T-cell (primary cell): ENCODE data around the gene VPS13D. TPM values are rescaled to one million over a fixed set of nuclear protein-coding genes. Genes with fewer than 3 reads are reported as not detected.

Experiments
- ATAC-seq, 4 experiments: fragments of 200-7000 bp in 3 of 4; fragments of 150-1000 bp in 1 of 4; cut with Tn5 transposase; replicated peaks in 1 of 4; 1 replicate in 3 of 4; 2 replicates in 1 of 4; pipeline ENCODE4 v1.10.0; 2021; ENCODE audit warnings: moderate library complexity in 3 of 4, mild to moderate bottlenecking in 2 of 4, moderate number of reproducible peaks in 1 of 4
- CTCF ChIA-PET, 2 donors: fragments of 300-600 bp; sonication (Branson Sonifier 250); formaldehyde crosslinking; loops; one replicate each; lab custom pipeline; 2022; ENCODE audit warnings: antibody characterized with exemption in 2 of 2; lab: Charles Lee
- POLR2A ChIA-PET, 2 donors: fragments of 300-600 bp; sonication (Branson Sonifier 250); formaldehyde crosslinking; loops; one replicate each; lab custom pipeline; 2022; ENCODE audit warnings: antibody characterized with exemption in 2 of 2; lab: Charles Lee
- DNase-seq, 35 experiments: peaks; one replicate each; pipeline versions ENCODE4 v3.0.0 to v3.0.0-alpha.2; 2013 to 2023
- H3K27ac ChIP-seq: one replicate; pipeline ENCODE4 v1.5.1; 2013; ENCODE audit warnings: low read length
- H3K27me3 ChIP-seq, 2 experiments: replicated peaks in 1 of 2; 1 replicate in 1 of 2; 2 replicates in 1 of 2; pipeline versions ENCODE4 v1.6.1 to v1.7.0; 2013; ENCODE audit warnings: low read length in 1 of 2, mixed read lengths in 1 of 2; ENCODE audit not compliant: control insufficient read depth in 2 of 2, insufficient read depth in 2 of 2; ENCODE audit errors: extremely low read depth in 1 of 2
- H3K36me3 ChIP-seq, 2 donors: 1 replicate in 1 of 2; 2 replicates in 1 of 2; pipeline versions ENCODE4 v1.6.1 to v1.7.0; 2013; ENCODE audit warnings: low read length in 1 of 2; ENCODE audit not compliant: control insufficient read depth in 2 of 2, insufficient read depth in 1 of 2; ENCODE audit errors: extremely low read depth in 1 of 2
- H3K4me1 ChIP-seq, 2 experiments: 1 replicate in 1 of 2; 2 replicates in 1 of 2; pipeline versions ENCODE4 v1.6.1 to v1.7.0; 2013; ENCODE audit warnings: low read length in 2 of 2, mixed read lengths in 1 of 2; ENCODE audit not compliant: insufficient read depth in 2 of 2, control insufficient read depth in 1 of 2; ENCODE audit errors: extremely low read depth in 1 of 2
- H3K4me3 ChIP-seq, 2 donors: 1 replicate in 1 of 2; 2 replicates in 1 of 2; pipeline versions ENCODE4 v1.5.1 to v1.7.0; 2013; ENCODE audit warnings: mild to moderate bottlenecking in 2 of 2, low read length in 1 of 2, moderate library complexity in 1 of 2; ENCODE audit not compliant: control insufficient read depth in 1 of 2; ENCODE audit errors: extremely low read depth in 1 of 2
- H3K9me3 ChIP-seq: 2 replicates; pipeline ENCODE4 v1.7.0; 2013
- H3K27ac Mint-ChIP-seq, 2 donors: one replicate each; pipeline ENCODE4 v1.8.0; 2020 to 2021; ENCODE audit warnings: mild to moderate bottlenecking in 2 of 2, mixed read lengths in 2 of 2
- H3K27me3 Mint-ChIP-seq, 2 donors: one replicate each; pipeline ENCODE4 v1.8.0; 2021 to 2022; ENCODE audit warnings: mixed read lengths in 2 of 2
- H3K36me3 Mint-ChIP-seq: one replicate; pipeline ENCODE4 v1.8.0; 2021; ENCODE audit warnings: mixed read lengths
- H3K4me1 Mint-ChIP-seq, 3 donors: one replicate each; pipeline ENCODE4 v1.8.0; 2020 to 2022; ENCODE audit warnings: mixed read lengths in 3 of 3, mild to moderate bottlenecking in 1 of 3
- H3K4me3 Mint-ChIP-seq, 3 donors: one replicate each; pipeline ENCODE4 v1.8.0; 2020 to 2022; ENCODE audit warnings: mild to moderate bottlenecking in 3 of 3, mixed read lengths in 3 of 3, moderate library complexity in 3 of 3
- H3K9me3 Mint-ChIP-seq, 3 donors: one replicate each; pipeline ENCODE4 v1.8.0; 2020 to 2022; ENCODE audit warnings: mixed read lengths in 3 of 3
- WGBS: methylation state at CpG from one replicate; pipeline ENCODE4 v1.1.5; 2013; ENCODE audit warnings: missing lambda C conversion rate; ENCODE audit not compliant: insufficient coverage; 5-methylcytosine and 5-hydroxymethylcytosine counted together
- total RNA-seq, 35 experiments: library from RNA in 6 of 35; stranded (reverse) in 6 of 35; fragments of 120-200 nt in 1 of 35; gene quantifications; one replicate each; pipeline versions ENCODE4 v1.2.1 to v1.2.4 and lab custom pipeline; 2013 to 2026

The VPS13D gene
- total RNA-seq, 5 donors from 2014 or later (not counting 1 experiment from before 2014, with no cell fraction given) = 73.5 to 85.9 (median 75.8) TPM

DNA sequence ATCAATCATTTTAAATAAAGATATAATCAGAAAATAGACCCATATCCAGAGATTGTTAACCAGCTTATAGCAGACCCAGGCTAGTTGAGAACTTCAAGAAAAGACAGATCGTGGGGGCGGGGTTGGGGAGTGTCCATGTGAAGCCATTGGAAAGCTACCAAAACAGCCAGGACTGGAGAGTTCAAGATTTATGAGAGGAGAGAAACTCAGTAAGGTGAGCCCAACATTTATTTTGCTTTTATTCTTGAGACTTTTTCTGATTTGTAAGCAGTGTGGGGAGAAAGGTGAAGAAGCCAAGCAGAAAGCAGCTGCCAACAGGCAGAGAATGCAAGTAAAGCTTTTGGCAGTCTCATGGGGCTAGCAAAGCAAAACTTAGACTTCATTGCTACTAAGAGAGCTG is 179.9 kb downstream of the VPS13D start:
- peaks cover 56% of the 10 kb centered on the region for H3K36me3 Mint-ChIP-seq
- peaks cover 31 to 37% (median 36%) of the 10 kb centered on the region in 3 donors for H3K4me1 Mint-ChIP-seq
- H3K4me3 Mint-ChIP-seq = no peak overlapping the region
- CTCF ChIA-PET = no interaction called here
- DNase-seq = no peak
- no peak overlapping the region for H3K27ac Mint-ChIP-seq
- POLR2A ChIA-PET = interaction anchor here in 1 of 2 donors (1.2 kb wide), 1 partner anchor 168 kb away, joined by 3 read pairs; no protein-coding TSS in a partner anchor
- no peak overlapping the region for H3K27ac ChIP-seq
- H3K27me3 ChIP-seq = no peaks in the 10 kb centered on the region
- H3K9me3 ChIP-seq = no peaks in the 10 kb centered on the region
- H3K4me1 ChIP-seq = peaks cover 0 to 5% of the 10 kb centered on the region in 2 experiments
- WGBS = 86% methylated on average over 1 of the region's 2 CpGs
- peaks cover 0 to 9% (median 8%) of the 10 kb centered on the region in 3 donors for H3K9me3 Mint-ChIP-seq
- H3K36me3 ChIP-seq = peaks cover 4 to 25% of the 10 kb centered on the region in 2 donors
- no peak for ATAC-seq
- H3K4me3 ChIP-seq = no peak overlapping the region
- no peaks in the 10 kb centered on the region for H3K27me3 Mint-ChIP-seq

DNA sequence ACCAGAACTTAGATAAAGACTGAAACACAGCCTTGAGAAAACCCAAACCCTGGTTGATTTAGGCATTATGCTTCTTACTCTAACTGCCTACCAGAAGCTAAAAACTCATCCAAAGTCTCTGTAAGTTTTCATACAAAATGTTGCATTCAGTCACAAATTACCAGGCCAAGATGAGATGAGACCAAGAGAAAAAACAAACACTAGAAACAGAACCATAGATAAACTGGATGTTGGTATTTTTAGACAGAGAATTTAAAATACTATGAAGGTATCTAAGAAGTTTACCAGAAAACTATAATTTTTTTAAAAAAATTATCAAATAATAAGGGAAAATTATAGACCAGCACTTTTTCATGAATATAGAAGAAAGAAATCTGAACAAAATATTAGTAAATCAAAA is 180.5 kb downstream of the VPS13D start:
- CTCF ChIA-PET = no interaction called here
- Histone ChIP-seq H3K27me3 (no peaks in the 10 kb centered on the region), H3K36me3 (peaks cover 0 to 19% of the 10 kb centered on the region in 2 donors), H3K4me3 (no peak overlapping the region), H3K4me1 (peaks cover 0 to 5% of the 10 kb centered on the region in 2 experiments), H3K9me3 (no peaks in the 10 kb centered on the region), H3K27ac (no peak overlapping the region)
- Mint-ChIP-seq H3K36me3 (peaks cover 54% of the 10 kb centered on the region), H3K27ac (no peak overlapping the region), H3K4me3 (no peak overlapping the region), H3K27me3 (no peaks in the 10 kb centered on the region), H3K9me3 (peaks cover 0 to 9% (median 8%) of the 10 kb centered on the region in 3 donors), H3K4me1 (peaks cover 35 to 40% (median 39%) of the 10 kb centered on the region in 3 donors)
- POLR2A ChIA-PET = interaction anchor here in 1 of 2 donors (1.2 kb wide), 1 partner anchor 167 kb away, joined by 3 read pairs; no protein-coding TSS in a partner anchor
- DNase-seq (no peak), ATAC-seq (no peak)

- POLR2A ChIA-PET = interaction anchor here in 1 of 2 donors (0.5 to 0.7 kb wide), 2 partner anchors 62 to 464 kb away, joined by 3 to 4 read pairs; no protein-coding TSS in a partner anchor
- peaks cover 32 to 37% (median 35%) of the 10 kb centered on the region in 3 donors for H3K4me1 Mint-ChIP-seq
- no peak for DNase-seq
Observed at GRCh38 chr1:12411098-12411497, 181.3 kb downstream of the VPS13D start.

GRCh38 chr1:12411747-12412146 is 181.9 kb downstream of the VPS13D start:
- Histone ChIP-seq H3K4me3 (no peak overlapping the region), H3K9me3 (no peaks in the 10 kb centered on the region), H3K27ac (no peak overlapping the region), H3K36me3 (peaks cover 0 to 11% of the 10 kb centered on the region in 2 donors), H3K27me3 (no peaks in the 10 kb centered on the region), H3K4me1 (peaks cover 0 to 2% of the 10 kb centered on the region in 2 experiments)
- Mint-ChIP-seq H3K4me3 (no peak overlapping the region), H3K27me3 (no peaks in the 10 kb centered on the region), H3K27ac (no peak overlapping the region), H3K4me1 (peaks cover 31 to 40% (median 34%) of the 10 kb centered on the region in 3 donors), H3K9me3 (peaks cover 0 to 9% (median 8%) of the 10 kb centered on the region in 3 donors), H3K36me3 (peaks cover 61% of the 10 kb centered on the region)
- WGBS = 100% methylated on average over 1 of the region's 6 CpGs
- ChIA-PET POLR2A (interaction anchor here in 1 of 2 donors (0.9 kb wide), 1 partner anchor 165 kb away, joined by 3 read pairs; no protein-coding TSS in a partner anchor), CTCF (interaction anchor here in 1 of 2 donors (0.6 kb wide), 1 partner anchor 222 kb away, joined by 5 read pairs; no protein-coding TSS in a partner anchor)
- ATAC-seq (no peak), DNase-seq (no peak)

More at GRCh38 chr1:12411098-12411497, 181.3 kb downstream of the VPS13D start:
- Histone ChIP-seq H3K27ac (no peak overlapping the region), H3K9me3 (no peaks in the 10 kb centered on the region), H3K27me3 (no peaks in the 10 kb centered on the region), H3K4me1 (peaks cover 0 to 2% of the 10 kb centered on the region in 2 experiments), H3K4me3 (no peak overlapping the region), H3K36me3 (peaks cover 0 to 11% of the 10 kb centered on the region in 2 donors)
- Mint-ChIP-seq H3K9me3 (peaks cover 0 to 9% (median 8%) of the 10 kb centered on the region in 3 donors), H3K36me3 (peaks cover 54% of the 10 kb centered on the region), H3K27me3 (no peaks in the 10 kb centered on the region), H3K4me3 (no peak overlapping the region), H3K27ac (no peak overlapping the region)
- CTCF ChIA-PET = interaction anchor here in 1 of 2 donors (0.6 kb wide), 1 partner anchor 223 kb away, joined by 5 read pairs; no protein-coding TSS in a partner anchor
- ATAC-seq = no peak
- WGBS = no CpG with 5 or more reads among the region's 3 CpGs

DNA sequence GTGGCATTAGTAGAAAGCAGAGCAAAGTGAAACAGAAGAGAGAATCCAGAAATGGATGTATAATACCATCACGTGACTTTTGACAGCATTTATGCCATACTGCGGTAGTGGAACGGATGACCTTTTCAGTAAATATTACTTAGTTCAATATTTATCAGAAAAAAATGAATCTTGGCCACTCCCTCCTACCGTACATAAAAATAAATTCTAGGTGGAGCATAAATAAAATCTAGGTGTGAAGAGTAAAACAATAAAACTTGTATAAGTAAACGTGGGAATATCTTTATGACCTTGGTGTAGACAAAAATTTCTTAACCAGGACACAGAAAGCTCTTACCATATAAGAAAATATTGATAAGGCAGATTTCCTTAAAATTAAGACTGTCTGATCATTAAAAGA is 182.6 kb downstream of the VPS13D start:
- Mint-ChIP-seq H3K4me1 (peaks cover 31 to 41% (median 34%) of the 10 kb centered on the region in 3 donors), H3K27me3 (no peaks in the 10 kb centered on the region), H3K27ac (no peak overlapping the region), H3K36me3 (peaks cover 66% of the 10 kb centered on the region), H3K9me3 (peaks cover 0 to 9% (median 8%) of the 10 kb centered on the region in 3 donors), H3K4me3 (no peak overlapping the region)
- POLR2A ChIA-PET = no interaction called here
- ATAC-seq (no peak), DNase-seq (no peak)
- Histone ChIP-seq H3K27ac (no peak overlapping the region), H3K4me3 (no peak overlapping the region), H3K27me3 (no peaks in the 10 kb centered on the region), H3K9me3 (no peaks in the 10 kb centered on the region), H3K36me3 (peaks cover 0 to 18% of the 10 kb centered on the region in 2 donors), H3K4me1 (peaks cover 0 to 5% of the 10 kb centered on the region in 2 experiments)
- WGBS = no CpG with 5 or more reads among the region's 5 CpGs
- CTCF ChIA-PET = no interaction called here

GRCh38 chr1:12413664-12414410 is 184.0 kb downstream of the VPS13D start:
- POLR2A ChIA-PET = no interaction called here
- no peak overlapping the region for H3K4me3 ChIP-seq
- no peak for ATAC-seq
- H3K9me3 ChIP-seq = no peaks in the 10 kb centered on the region
- no CpG with 5 or more reads among the region's 7 CpGs for WGBS
- Mint-ChIP-seq H3K4me1 (peaks cover 30 to 42% (median 34%) of the 10 kb centered on the region in 3 donors), H3K4me3 (no peak overlapping the region), H3K27me3 (no peaks in the 10 kb centered on the region), H3K36me3 (peaks cover 70% of the 10 kb centered on the region), H3K9me3 (peaks cover 0 to 9% (median 8%) of the 10 kb centered on the region in 3 donors), H3K27ac (no peak overlapping the region)
- no peak overlapping the region for H3K27ac ChIP-seq
- CTCF ChIA-PET = no interaction called here
- H3K4me1 ChIP-seq = peaks cover 0 to 5% of the 10 kb centered on the region in 2 experiments
- H3K36me3 ChIP-seq = peaks cover 0 to 22% of the 10 kb centered on the region in 2 donors
- no peaks in the 10 kb centered on the region for H3K27me3 ChIP-seq
- no peak for DNase-seq
